HepG2 (cell line): ENCODE data around the gene KRCC1. TPM values are rescaled to one million over a fixed set of nuclear protein-coding genes. Genes with fewer than 3 reads are reported as not detected.
A peak's percentile ranks its signal among the peaks of the same experiment; 100 is the strongest.

Experiments used
- CCDC6 ChIP-seq: sonication (generic); formaldehyde crosslinking; IDR thresholded peaks from 2 replicates; pipeline ENCODE4 v1.8.1; 2022; ENCODE audit warnings: mild to moderate bottlenecking, missing genetic modification reagents, moderate library complexity
- DR1 ChIP-seq: sonication (generic); formaldehyde crosslinking; IDR thresholded peaks from 2 replicates; pipeline ENCODE4 v1.8.0; 2021; ENCODE audit warnings: mild to moderate bottlenecking, missing genetic modification reagents, inconsistent platforms
- GLI4 ChIP-seq: sonication (generic); formaldehyde crosslinking; IDR thresholded peaks from 2 replicates; pipeline ENCODE4 v1.5.1; 2020; ENCODE audit warnings: missing genetic modification reagents, mild to moderate bottlenecking, moderate library complexity, borderline replicate concordance
- KLF12 ChIP-seq: sonication (generic); formaldehyde crosslinking; IDR thresholded peaks from 2 replicates; pipeline ENCODE4 v1.4.0; 2020; ENCODE audit warnings: missing genetic modification reagents, borderline replicate concordance
- NFE2L1 ChIP-seq: sonication (generic); formaldehyde crosslinking; IDR thresholded peaks from 2 replicates; pipeline ENCODE4 v1.4.0; 2020; ENCODE audit warnings: missing genetic modification reagents, mild to moderate bottlenecking, borderline replicate concordance
- NFYC ChIP-seq: IDR thresholded peaks from 2 replicates; pipeline ENCODE4 v1.6.1; 2016; ENCODE audit warnings: missing genetic modification reagents, missing compliant biosample characterization
- REL ChIP-seq: sonication (generic); formaldehyde crosslinking; conservative IDR thresholded peaks from 2 replicates; pipeline ENCODE4 v1.8.0; 2022; ENCODE audit warnings: mild to moderate bottlenecking, missing genetic modification reagents, moderate library complexity
- RELA ChIP-seq: sonication (generic); formaldehyde crosslinking; IDR thresholded peaks from 2 replicates; pipeline ENCODE4 v1.4.0; 2020; ENCODE audit warnings: missing genetic modification reagents
- RNF2 ChIP-seq: fragments of 450-650 bp; conservative IDR thresholded peaks from 2 replicates; pipeline ENCODE4 v1.6.1; 2016; ENCODE audit warnings: low read depth
- SP4 ChIP-seq: sonication (generic); formaldehyde crosslinking; IDR thresholded peaks from 2 replicates; pipeline ENCODE4 v1.8.1; 2023; ENCODE audit warnings: mild to moderate bottlenecking, missing genetic modification reagents
- TARDBP ChIP-seq: sonication (generic); formaldehyde crosslinking; IDR thresholded peaks from 2 replicates; pipeline ENCODE4 v1.8.0; 2022; ENCODE audit warnings: mild to moderate bottlenecking, missing genetic modification reagents
- TGIF2 ChIP-seq: IDR thresholded peaks from 2 replicates; pipeline ENCODE4 v1.6.1; 2016; ENCODE audit warnings: control low read depth, missing compliant biosample characterization
- THAP9 ChIP-seq: sonication (generic); formaldehyde crosslinking; IDR thresholded peaks from 2 replicates; pipeline ENCODE4; 2020; ENCODE audit warnings: missing genetic modification reagents, mild to moderate bottlenecking, borderline replicate concordance
- ZBTB1 ChIP-seq: sonication (generic); formaldehyde crosslinking; IDR thresholded peaks from 2 replicates; pipeline ENCODE4 v1.4.0; 2020; ENCODE audit warnings: missing genetic modification reagents, borderline replicate concordance
- ZBTB38 ChIP-seq: sonication (generic); formaldehyde crosslinking; IDR thresholded peaks from 2 replicates; pipeline ENCODE4 v1.5.1; 2020; ENCODE audit warnings: mild to moderate bottlenecking, missing genetic modification reagents
- ZFP37 ChIP-seq: sonication (generic); formaldehyde crosslinking; IDR thresholded peaks from 2 replicates; pipeline ENCODE4 v1.4.0; 2020; ENCODE audit warnings: missing genetic modification reagents, borderline replicate concordance
- ZMYM3 ChIP-seq: sonication (generic); formaldehyde crosslinking; IDR thresholded peaks from 2 replicates; pipeline ENCODE4 v1.5.1; 2020; ENCODE audit warnings: mild to moderate bottlenecking, missing genetic modification reagents
- ZNF20 ChIP-seq: sonication (generic); formaldehyde crosslinking; IDR thresholded peaks from 2 replicates; pipeline ENCODE4 v1.4.0; 2020; ENCODE audit warnings: mild to moderate bottlenecking, moderate library complexity, missing genetic modification reagents
- ZNF235 ChIP-seq: sonication (generic); formaldehyde crosslinking; IDR thresholded peaks from 2 replicates; pipeline ENCODE4 v1.8.1; 2023; ENCODE audit warnings: mild to moderate bottlenecking, missing genetic modification reagents, borderline replicate concordance
- ZNF446 ChIP-seq: sonication (generic); formaldehyde crosslinking; IDR thresholded peaks from 2 replicates; pipeline ENCODE4 v1.5.0; 2020; ENCODE audit warnings: mild to moderate bottlenecking, missing genetic modification reagents
- ZNF501 ChIP-seq: sonication (generic); formaldehyde crosslinking; IDR thresholded peaks from 2 replicates; pipeline ENCODE4 v1.5.1; 2020; ENCODE audit warnings: mild to moderate bottlenecking, moderate library complexity, missing genetic modification reagents
- ZNF724P ChIP-seq: sonication (generic); formaldehyde crosslinking; IDR thresholded peaks from 2 replicates; pipeline ENCODE4 v1.8.0; 2022; ENCODE audit warnings: missing genetic modification reagents, borderline replicate concordance
- ZNF761 ChIP-seq: sonication (generic); formaldehyde crosslinking; conservative IDR thresholded peaks from 2 replicates; pipeline ENCODE4 v1.4.0; 2020; ENCODE audit warnings: mild to moderate bottlenecking, missing genetic modification reagents
- ZNF83 ChIP-seq: sonication (generic); formaldehyde crosslinking; IDR thresholded peaks from 2 replicates; pipeline ENCODE4 v1.4.0; 2020; ENCODE audit warnings: missing genetic modification reagents, mild to moderate bottlenecking, borderline replicate concordance
- polyA plus RNA-seq, 8 experiments: library from polyadenylated mRNA; depleted of rRNA in 3 of 8; stranded (reverse) in 7 of 8; unstranded in 1 of 8; fragments of >200 nt; fragmentation: Illumina TruSeq in 4 of 8; extraction: Trizol in 4 of 8; gene quantifications; 2 replicates each; pipeline versions ENCODE4 v1.2.1 to v1.2.3, GENCODE V29; 2011 to 2016; ENCODE audit warnings: low read depth in 4 of 8, missing spikeins in 1 of 8, mixed read lengths in 1 of 8; ENCODE audit not compliant: insufficient read depth in 1 of 8
- total RNA-seq, 5 experiments: library from RNA; depleted of rRNA; stranded (reverse); fragments of >200 nt; fragmentation: Illumina TruSeq; extraction: Trizol; gene quantifications; 2 replicates each; pipeline ENCODE4 v1.2.3, GENCODE V29; 2016; ENCODE audit warnings: low read depth in 1 of 5
- TF ChIP-seq, protein P1 (sequence below): sonication (generic); formaldehyde crosslinking; IDR thresholded peaks from 2 replicates; pipeline ENCODE4 v1.4.0; 2020; ENCODE audit warnings: low read depth, missing genetic modification reagents

The KRCC1 gene
- total and polyA plus RNA-seq, 2 of the 13 experiments (the other 11 are each of a cell fraction or from before 2014, with no cell fraction given): 6.5 to 7.7 TPM

DNA sequence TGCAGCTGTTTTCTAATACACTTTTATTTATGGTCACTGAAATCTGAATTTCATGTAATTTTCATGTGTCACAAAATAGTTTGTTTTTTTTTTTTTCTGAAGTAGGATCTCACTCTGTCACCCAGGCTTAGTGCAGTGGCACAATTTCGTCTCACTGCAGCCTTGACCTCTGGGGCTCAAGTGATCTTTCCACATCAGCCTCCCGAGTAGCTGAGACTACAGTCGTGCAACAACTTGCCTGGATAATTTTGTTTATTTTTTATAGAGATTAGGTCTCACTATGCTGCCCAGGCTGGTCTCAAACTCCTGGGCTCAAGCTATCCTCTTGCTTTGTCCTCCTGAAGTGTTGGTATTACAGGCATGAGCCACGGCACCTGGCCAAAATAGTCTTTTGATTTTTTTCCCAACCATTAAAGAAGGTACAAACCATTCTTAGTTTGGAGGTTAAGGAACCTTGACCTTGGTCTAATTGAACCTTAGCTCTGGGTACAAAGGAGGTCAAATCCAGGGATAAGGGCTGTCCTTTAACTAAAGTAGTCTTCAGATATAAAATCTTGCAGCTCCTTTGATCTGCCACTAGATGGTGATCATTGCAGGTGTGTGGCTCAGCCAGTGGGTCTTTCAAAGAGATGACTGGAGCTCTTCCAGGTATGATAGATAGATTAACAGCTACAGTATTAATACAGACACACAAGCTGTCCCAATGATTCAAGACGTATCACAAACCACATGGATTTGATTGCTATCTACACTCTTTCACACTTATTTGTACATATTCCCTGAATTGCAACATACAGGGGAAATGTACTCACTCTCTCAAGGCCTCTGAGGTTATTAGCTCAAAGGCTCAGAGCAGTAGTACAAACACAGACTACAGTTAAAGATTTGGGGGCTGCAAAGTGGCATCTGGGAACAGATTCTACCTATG lies 4.7 kb upstream of the KRCC1 start (continued):
- TF ChIP-seq KLF12 (CRISPR knock-in tag): no peak
- TF ChIP-seq TARDBP (CRISPR knock-in tag): peak; percentile 67; the same call in 1 of the 2 replicates
- TF ChIP-seq ZNF83 (CRISPR knock-in tag): no peak
- no peak for TF ChIP-seq TGIF2 (CRISPR knock-in tag)
- TF ChIP-seq GLI4 (CRISPR knock-in tag): 0 out of 2 replicates have a peak, but pooled peaks have one; percentile 20
- no peak for TF ChIP-seq ZNF501 (CRISPR knock-in tag)
- no peak for TF ChIP-seq ZNF235
- TF ChIP-seq ZNF724P: no peak
- TF ChIP-seq NFE2L1 (CRISPR knock-in tag): no peak
- TF ChIP-seq ZMYM3: 0 out of 2 replicates have a peak, but pooled peaks have one; percentile 6
- no peak for TF ChIP-seq ZBTB38 (CRISPR knock-in tag)
- TF ChIP-seq ZFP37 (CRISPR knock-in tag): no peak
- TF ChIP-seq ZNF761 (CRISPR knock-in tag): no peak
- no peak for TF ChIP-seq RELA
- no peak for TF ChIP-seq ZNF446 (CRISPR knock-in tag)
- no peak; the same call in 1 of the 2 replicates for TF ChIP-seq SP4 (CRISPR knock-in tag)
- no peak for TF ChIP-seq RNF2
- TF ChIP-seq NFYC: no peak
- no peak for TF ChIP-seq ZBTB1
- TF ChIP-seq CCDC6 (CRISPR knock-in tag): no peak
- TF ChIP-seq ZNF20 (CRISPR knock-in tag): no peak
- TF ChIP-seq REL (CRISPR knock-in tag): no peak
- TF ChIP-seq THAP9 (CRISPR knock-in tag): no peak
- TF ChIP-seq DR1 (CRISPR knock-in tag): no peak
- TF ChIP-seq, protein P1, sequence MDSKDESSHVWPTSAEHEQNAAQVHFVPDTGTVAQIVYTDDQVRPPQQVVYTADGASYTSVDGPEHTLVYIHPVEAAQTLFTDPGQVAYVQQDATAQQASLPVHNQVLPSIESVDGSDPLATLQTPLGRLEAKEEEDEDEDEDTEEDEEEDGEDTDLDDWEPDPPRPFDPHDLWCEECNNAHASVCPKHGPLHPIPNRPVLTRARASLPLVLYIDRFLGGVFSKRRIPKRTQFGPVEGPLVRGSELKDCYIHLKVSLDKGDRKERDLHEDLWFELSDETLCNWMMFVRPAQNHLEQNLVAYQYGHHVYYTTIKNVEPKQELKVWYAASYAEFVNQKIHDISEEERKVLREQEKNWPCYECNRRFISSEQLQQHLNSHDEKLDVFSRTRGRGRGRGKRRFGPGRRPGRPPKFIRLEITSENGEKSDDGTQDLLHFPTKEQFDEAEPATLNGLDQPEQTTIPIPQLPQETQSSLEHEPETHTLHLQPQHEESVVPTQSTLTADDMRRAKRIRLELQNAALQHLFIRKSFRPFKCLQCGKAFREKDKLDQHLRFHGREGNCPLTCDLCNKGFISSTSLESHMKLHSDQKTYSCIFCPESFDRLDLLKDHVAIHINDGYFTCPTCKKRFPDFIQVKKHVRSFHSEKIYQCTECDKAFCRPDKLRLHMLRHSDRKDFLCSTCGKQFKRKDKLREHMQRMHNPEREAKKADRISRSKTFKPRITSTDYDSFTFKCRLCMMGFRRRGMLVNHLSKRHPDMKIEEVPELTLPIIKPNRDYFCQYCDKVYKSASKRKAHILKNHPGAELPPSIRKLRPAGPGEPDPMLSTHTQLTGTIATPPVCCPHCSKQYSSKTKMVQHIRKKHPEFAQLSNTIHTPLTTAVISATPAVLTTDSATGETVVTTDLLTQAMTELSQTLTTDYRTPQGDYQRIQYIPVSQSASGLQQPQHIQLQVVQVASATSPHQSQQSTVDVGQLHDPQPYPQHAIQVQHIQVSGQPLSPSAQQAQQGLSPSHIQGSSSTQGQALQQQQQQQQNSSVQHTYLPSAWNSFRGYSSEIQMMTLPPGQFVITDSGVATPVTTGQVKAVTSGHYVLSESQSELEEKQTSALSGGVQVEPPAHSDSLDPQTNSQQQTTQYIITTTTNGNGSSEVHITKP (CRISPR knock-in tag): no peak
